H1 (cell line): ENCODE data around the gene GAB2. TPM values are rescaled to one million over a fixed set of nuclear protein-coding genes. Genes with fewer than 3 reads are reported as not detected.

ENCODE experiments used
- CTCF ChIA-PET: fragments of 300-600 bp; sonication (Branson Sonifier 250); formaldehyde crosslinking; loops from one replicate; lab custom pipeline; 2021; ENCODE audit not compliant: partially characterized antibody; lab: Charles Lee
- POLR2A ChIA-PET: fragments of 300-600 bp; sonication (Branson Sonifier 250); formaldehyde crosslinking; loops from one replicate; lab custom pipeline; 2021; ENCODE audit warnings: inconsistent platforms; ENCODE audit not compliant: partially characterized antibody; lab: Charles Lee
- DNase-seq, 2 experiments: peaks; one replicate each; pipeline versions ENCODE4 v3.0.0 to v3.0.0-alpha.2; 2010 to 2022; ENCODE audit warnings: low spot score in 2 of 2, low read depth in 1 of 2, mixed read lengths in 1 of 2
- FAIRE-seq: peaks from 2 replicates; lab custom pipeline; 2011; peaks lifted over from hg19 to GRCh38; lab: Jason Lieb, UNC
- H2AFZ ChIP-seq: 2 replicates; pipeline ENCODE4 v1.8.1; 2012; ENCODE audit warnings: low read length, inconsistent platforms
- H2AK5ac ChIP-seq: 2 replicates; pipeline ENCODE4 v1.6.1; 2013; ENCODE audit warnings: low read depth, low read length
- H2BK120ac ChIP-seq: replicated peaks from 2 replicates; pipeline ENCODE3; 2013; ENCODE audit warnings: low read depth, low read length, inconsistent platforms
- H2BK12ac ChIP-seq: 2 replicates; pipeline ENCODE4 v1.6.1; 2013; ENCODE audit warnings: low read depth, low read length
- H2BK15ac ChIP-seq: 2 replicates; pipeline ENCODE4 v1.6.1; 2013; ENCODE audit warnings: low read length
- H2BK20ac ChIP-seq: 2 replicates; pipeline ENCODE4 v1.6.1; 2013; ENCODE audit warnings: low read length
- H2BK5ac ChIP-seq: 2 replicates; pipeline ENCODE4 v1.6.1; 2013; ENCODE audit warnings: low read depth, low read length
- H3K14ac ChIP-seq: 2 replicates; pipeline ENCODE4 v1.6.1; 2013; ENCODE audit warnings: inconsistent platforms; ENCODE audit not compliant: insufficient read length
- H3K18ac ChIP-seq: 2 replicates; pipeline ENCODE4 v1.6.1; 2013; ENCODE audit warnings: low read length; ENCODE audit errors: extremely low read depth
- H3K23ac ChIP-seq: 2 replicates; pipeline ENCODE4 v1.6.1; 2013; ENCODE audit warnings: inconsistent platforms; ENCODE audit not compliant: insufficient read length
- H3K23me2 ChIP-seq: 2 replicates; pipeline ENCODE4 v1.6.1; 2013; ENCODE audit warnings: low read depth, low read length
- H3K27ac ChIP-seq: 2 replicates; pipeline ENCODE4 v1.6.1; 2011; ENCODE audit warnings: low read depth, low read length, inconsistent platforms
- H3K27me3 ChIP-seq, 4 experiments: replicated peaks in 1 of 4; 1 replicate in 1 of 4; 2 replicates in 3 of 4; pipeline versions ENCODE4 v1.6.1 to v1.8.1; 2011 to 2013; ENCODE audit warnings: low read length in 3 of 4, mild to moderate bottlenecking in 3 of 4, inconsistent platforms in 2 of 4, mixed read lengths in 2 of 4, moderate library complexity in 1 of 4; ENCODE audit not compliant: control insufficient read depth in 3 of 4, insufficient read depth in 3 of 4; ENCODE audit errors: extremely low read depth in 1 of 4
- H3K36me3 ChIP-seq, 4 experiments: 2 replicates each; pipeline versions ENCODE4 v1.6.1 to v1.8.1; 2011 to 2013; ENCODE audit warnings: mild to moderate bottlenecking in 4 of 4, low read length in 3 of 4, moderate library complexity in 2 of 4, control low read depth in 1 of 4, inconsistent platforms in 1 of 4; ENCODE audit not compliant: insufficient read depth in 4 of 4, control insufficient read depth in 2 of 4
- H3K4ac ChIP-seq: replicated peaks from 2 replicates; pipeline ENCODE3; 2013; ENCODE audit warnings: low read length, low read depth, mixed read lengths, inconsistent platforms; ENCODE audit not compliant: insufficient read length
- H3K4me1 ChIP-seq, 4 experiments: replicated peaks in 1 of 4; 1 replicate in 1 of 4; 2 replicates in 3 of 4; pipeline versions ENCODE4 v1.6.1 to v1.8.1; 2011 to 2013; ENCODE audit warnings: low read length in 3 of 4, inconsistent platforms in 2 of 4, mixed read lengths in 1 of 4; ENCODE audit not compliant: insufficient read depth in 4 of 4, control insufficient read depth in 3 of 4
- H3K4me2 ChIP-seq, 2 experiments: 2 replicates each; pipeline versions ENCODE4 v1.6.1 to v1.8.1; 2011 to 2013; ENCODE audit warnings: low read depth in 2 of 2, low read length in 2 of 2, control low read depth in 1 of 2, inconsistent platforms in 1 of 2, mild to moderate bottlenecking in 1 of 2; ENCODE audit not compliant: insufficient read depth in 1 of 2
- H3K4me3 ChIP-seq, 4 experiments: fragments of 200-600, 300-600 bp in 1 of 4; sonication (generic), shearing (Covaris generic), sonication (Bioruptor Twin) in 1 of 4; 2 replicates each; pipeline versions ENCODE4 v1.5.1 to v1.8.1; 2011 to 2016; ENCODE audit warnings: low read length in 4 of 4, low read depth in 3 of 4, control low read depth in 2 of 4, inconsistent platforms in 2 of 4, mild to moderate bottlenecking in 2 of 4, mixed read lengths in 1 of 4, moderate library complexity in 1 of 4; ENCODE audit not compliant: insufficient read depth in 2 of 4; ENCODE audit errors: extremely low read depth in 1 of 4
- H3K56ac ChIP-seq: replicated peaks from 2 replicates; pipeline ENCODE3; 2013; ENCODE audit warnings: low read depth, mild to moderate bottlenecking, mixed read lengths, low read length, inconsistent platforms; ENCODE audit not compliant: insufficient read length
- H3K79me1 ChIP-seq: 2 replicates; pipeline ENCODE4 v1.6.1; 2013; ENCODE audit warnings: low read depth, low read length, control low read depth
- H3K79me2 ChIP-seq, 2 experiments: 2 replicates each; pipeline versions ENCODE4 v1.6.1 to v1.8.1; 2012 to 2013; ENCODE audit warnings: low read length in 2 of 2, mild to moderate bottlenecking in 2 of 2, inconsistent platforms in 1 of 2; ENCODE audit not compliant: insufficient read depth in 2 of 2, control insufficient read depth in 1 of 2
- H3K9ac ChIP-seq, 4 experiments: replicated peaks in 1 of 4; 1 replicate in 1 of 4; 2 replicates in 3 of 4; pipeline versions ENCODE4 v1.6.1 to v1.8.1; 2011 to 2013; ENCODE audit warnings: low read depth in 3 of 4, low read length in 3 of 4, control low read depth in 2 of 4, mild to moderate bottlenecking in 2 of 4, moderate library complexity in 2 of 4, inconsistent platforms in 1 of 4; ENCODE audit errors: extremely low read depth in 1 of 4
- H3K9me3 ChIP-seq, 2 experiments: 2 replicates each; pipeline versions ENCODE4 v1.6.1 to v1.8.1; 2012 to 2013; ENCODE audit warnings: mild to moderate bottlenecking in 2 of 2, moderate library complexity in 2 of 2, control low read depth in 1 of 2, inconsistent platforms in 1 of 2, low read depth in 1 of 2, low read length in 1 of 2, mixed read lengths in 1 of 2; ENCODE audit not compliant: insufficient read depth in 2 of 2
- H4K20me1 ChIP-seq, 2 experiments: replicated peaks in 1 of 2; 2 replicates each; pipeline versions ENCODE3 to v1.8.1; 2011 to 2013; ENCODE audit warnings: inconsistent platforms in 2 of 2, low read length in 2 of 2, mild to moderate bottlenecking in 1 of 2; ENCODE audit not compliant: insufficient read depth in 2 of 2, control insufficient read depth in 1 of 2
- H4K5ac ChIP-seq: 2 replicates; pipeline ENCODE4 v1.6.1; 2013; ENCODE audit warnings: low read length, low read depth, mixed read lengths, inconsistent platforms; ENCODE audit not compliant: insufficient read length
- H4K8ac ChIP-seq: 2 replicates; pipeline ENCODE4 v1.8.0; 2013; ENCODE audit warnings: mild to moderate bottlenecking, moderate library complexity, low read length, inconsistent platforms; ENCODE audit not compliant: insufficient read depth; ENCODE audit errors: extremely low read depth
- H4K91ac ChIP-seq: replicated peaks from 2 replicates; pipeline ENCODE3; 2013; ENCODE audit warnings: low read length, mixed read lengths, inconsistent platforms; ENCODE audit not compliant: insufficient read length
- ATF3 ChIP-seq: IDR thresholded peaks from 2 replicates; pipeline ENCODE4 v1.6.1; 2011; ENCODE audit warnings: low read depth, mild to moderate bottlenecking, low read length; ENCODE audit not compliant: insufficient read depth
- BRCA1 ChIP-seq: IDR thresholded peaks from 2 replicates; pipeline ENCODE4 v1.6.1; 2012; ENCODE audit warnings: low read depth, low read length, improper control_type of control experiment
- CTCF ChIP-seq, 3 experiments: IDR thresholded peaks; 1 replicate in 2 of 3; 2 replicates in 1 of 3; pipeline versions ENCODE4 v1.5.1 to v1.6.1; 2011; ENCODE audit warnings: low read length in 3 of 3, mild to moderate bottlenecking in 3 of 3, inconsistent platforms in 2 of 3, low read depth in 1 of 3, moderate library complexity in 1 of 3; ENCODE audit not compliant: insufficient read depth in 1 of 3; ENCODE audit errors: control extremely low read depth in 1 of 3
- HDAC2 ChIP-seq, 2 experiments: fragments of 300-600 bp in 1 of 2; sonication (generic) in 1 of 2; IDR thresholded peaks; 2 replicates each; pipeline ENCODE4 v1.6.1; 2011 to 2012; ENCODE audit warnings: low read depth in 2 of 2, low read length in 2 of 2, mild to moderate bottlenecking in 2 of 2, moderate library complexity in 2 of 2, borderline replicate concordance in 1 of 2, inconsistent platforms in 1 of 2
- POLR2A ChIP-seq, 2 experiments: IDR thresholded peaks; 1 replicate in 1 of 2; 2 replicates in 1 of 2; pipeline ENCODE4 v1.6.1; 2011; ENCODE audit warnings: low read depth in 2 of 2, low read length in 2 of 2, mild to moderate bottlenecking in 2 of 2; ENCODE audit errors: control extremely low read depth in 1 of 2
- SP4 ChIP-seq: IDR thresholded peaks from 2 replicates; pipeline ENCODE4 v1.6.1; 2012; ENCODE audit warnings: low read length, inconsistent platforms
- WGBS, 2 experiments: shearing (Covaris generic) in 1 of 2; methylation state at CpG; one replicate each; pipeline versions ENCODE4 v1.1.6 to v1.1.7; 2013 to 2015; ENCODE audit warnings: low lambda C conversion rate in 2 of 2, mixed read lengths in 2 of 2, inconsistent platforms in 1 of 2, low coverage in 1 of 2, missing lambda C conversion rate in 1 of 2; ENCODE audit not compliant: insufficient replicate concordance in 2 of 2, insufficient coverage in 1 of 2, insufficient read length in 1 of 2; ENCODE audit errors: extremely low coverage in 1 of 2, missing lambda C conversion rate in 1 of 2; 5-methylcytosine and 5-hydroxymethylcytosine counted together
- polyA plus RNA-seq, 7 experiments: library from polyadenylated mRNA; depleted of rRNA in 3 of 7; stranded (reverse) in 5 of 7; unstranded in 2 of 7; fragments of >200 nt in 5 of 7; fragments of 200-250 nt in 2 of 7; gene quantifications; 1 replicate in 5 of 7; 2 replicates in 1 of 7; 4 replicates in 1 of 7; pipeline versions ENCODE4 v1.2.1 to v1.2.3, GENCODE V29; 2011 to 2013; ENCODE audit warnings: missing spikeins in 2 of 7, mixed read lengths in 2 of 7
- total RNA-seq: library from RNA; stranded (reverse); fragmentation: NEBNext Ultra II Directional; extraction: Animal tissue kit (Norgen Biotek cat#: 25700); gene quantifications from 2 replicates; pipeline ENCODE4 v1.2.1, GENCODE V29; 2021

GAB2 gene
- total and polyA plus RNA-seq, 2 of the 8 experiments (the other 6 are each of a cell fraction or from before 2014, with no cell fraction given) = 6.3 to 14.0 TPM

- Histone ChIP-seq H3K23me2 (no peaks in the 10 kb centered on the region), H3K4me3 (no peak overlapping the region), H3K27me3 (no peaks in the 10 kb centered on the region), H3K4me2 (no peak overlapping the region), H2BK120ac (no peak overlapping the region), H3K4ac (no peak overlapping the region), H3K14ac (no peak overlapping the region), H4K5ac (no peak overlapping the region), H2BK20ac (no peak overlapping the region), H3K79me2 (no peaks in the 10 kb centered on the region), H3K36me3 (no peaks in the 10 kb centered on the region), H3K9ac (no peak overlapping the region), H2AK5ac (no peak overlapping the region), H4K8ac (no peak overlapping the region), H3K9me3 (no peaks in the 10 kb centered on the region), H3K23ac (no peak overlapping the region), H3K4me1 (no peaks in the 10 kb centered on the region), H3K27ac (no peak overlapping the region), H4K91ac (no peak overlapping the region), H3K56ac (no peak overlapping the region), H4K20me1 (no peaks in the 10 kb centered on the region), H2BK5ac (no peak overlapping the region), H3K79me1 (no peaks in the 10 kb centered on the region), H2BK15ac (no peak overlapping the region), H3K18ac (no peak overlapping the region), H2BK12ac (no peak overlapping the region), H2AFZ (no peak overlapping the region)
- FAIRE-seq = no peak
- POLR2A ChIA-PET = no interaction called here
- CTCF ChIA-PET = interaction anchor here (0.6 to 0.7 kb wide), 2 partner anchors 87 to 104 kb away, joined by 3 read pairs; no protein-coding TSS in a partner anchor
- DNase-seq = no peak
- WGBS, 2 experiments = 85% methylated on average over 4 of the region's 4 CpGs; no CpG with 5 or more reads in 1 of the 2 experiments
- TF ChIP-seq ATF3 (no peak), SP4 (no peak), CTCF (IDR thresholded peaks at IDR 0.05; ENCODE audit: control extremely low read depth in 1 of 3, insufficient read depth in 1 of 3, low read depth in 1 of 3, low read length in 3 of 3) (no peak), POLR2A (IDR thresholded peaks at IDR 0.05; ENCODE audit: control extremely low read depth in 1 of 2, low read depth in 2 of 2, low read length in 2 of 2) (no peak), BRCA1 (no peak), HDAC2 (IDR thresholded peaks at IDR 0.05; ENCODE audit: borderline replicate concordance in 1 of 2, low read depth in 2 of 2, low read length in 2 of 2) (no peak)
Measured at GRCh38 chr11:78312712-78313111, 104.9 kb downstream of the GAB2 start.
